PC-3 (cell line): Measurements from ENCODE around the gene IRX6.

Experiments
- CTCF ChIP-seq: fragments of 300-600 bp; sonication (generic); conservative IDR thresholded peaks from 2 replicates; pipeline ENCODE4 v1.5.1; 2017; ENCODE audit warnings: antibody characterized with exemption, low read depth, mild to moderate bottlenecking, low read length
- EZH2 ChIP-seq: fragments of 300-600 bp; sonication (generic); IDR thresholded peaks from one replicate; pipeline ENCODE4 v1.6.1; 2017; ENCODE audit warnings: antibody characterized with exemption, mild to moderate bottlenecking, low read length; ENCODE audit not compliant: unreplicated experiment

- no peak for TF ChIP-seq CTCF
- TF ChIP-seq EZH2: no peak
Measured at GRCh38 chr16:55378616-55379015, 54.6 kb downstream of the IRX6 start.
